NCI-H345 treated with DMSO at 0.1 percent for 48 hours (cell line): ENCODE results near the gene CRB1.

Source experiments
- DNase-seq: peaks from one replicate; lab custom pipeline; 2025; ENCODE audit not compliant: unreplicated experiment; lab: John Stamatoyannopoulos, UW

CRB1 gene

DNA sequence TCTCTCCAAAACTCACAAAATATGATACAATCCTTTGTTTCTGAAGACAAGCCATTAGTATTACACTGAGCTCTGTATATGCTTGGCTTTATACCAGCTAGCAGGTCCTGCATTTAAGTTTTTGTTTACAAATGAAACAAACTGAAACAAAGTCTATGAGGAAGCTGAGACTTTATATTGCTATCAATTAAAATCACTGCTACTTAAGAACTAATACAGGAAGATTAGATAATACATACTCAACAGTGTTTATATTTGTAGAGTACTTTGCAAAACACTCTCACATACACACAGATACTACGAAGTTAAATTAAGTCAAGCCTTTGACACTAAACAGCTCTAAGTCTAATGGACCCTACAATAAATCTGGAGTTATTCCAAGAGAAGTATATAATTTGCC lies 247.4 kb downstream of the CRB1 start:
- DNase-seq, result no peak

DNA sequence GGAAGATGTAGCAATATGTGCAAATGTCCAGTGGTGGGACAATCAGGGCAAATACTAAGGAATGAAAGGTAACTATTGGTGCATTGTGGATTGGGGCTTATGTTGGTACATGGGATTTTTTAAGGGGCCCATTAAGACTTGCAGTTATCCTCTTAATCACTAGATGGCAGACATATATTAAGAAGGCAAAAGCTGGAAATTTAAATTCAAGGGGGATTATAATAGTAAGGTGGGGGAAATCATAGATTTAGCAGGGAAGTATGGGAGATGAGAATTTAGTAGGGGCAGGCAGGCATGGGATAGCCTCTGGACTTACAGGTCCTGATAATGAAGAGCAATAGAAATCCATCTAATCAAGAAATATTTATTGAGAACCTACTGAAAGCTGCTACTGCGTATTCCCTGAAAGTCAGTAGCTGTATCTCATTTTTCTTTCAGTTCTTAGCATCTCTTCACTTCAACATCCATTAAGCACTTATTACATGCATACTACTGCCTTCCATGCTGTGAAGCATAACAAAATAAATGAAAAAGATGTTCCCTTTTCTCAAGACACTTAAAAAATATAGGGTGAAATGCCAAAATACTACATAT lies 251.8 kb downstream of the CRB1 start:
- DNase-seq, result peak; percentile 7

GRCh38 chr1:197521118-197521739 lies 253.2 kb downstream of the CRB1 start:
- DNase-seq, result peak; percentile 12

- peak; percentile 11 for DNase-seq
These were observed 258.8 kb downstream of the CRB1 start for GRCh38 chr1:197526736-197527371.
